HT-29 (cell line): ENCODE measurements around the gene MYMX. TPM values are rescaled to one million over a fixed set of nuclear protein-coding genes. Genes with fewer than 3 reads are reported as not detected.
"Not testable (repeated sequence)": the region's sequence is repeated elsewhere in the genome, so short reads cannot be mapped to it uniquely, and the experiment has no call there.

Source experiments
- DNase-seq: peaks from one replicate; pipeline ENCODE4 v3.0.0-alpha.2; 2015; ENCODE audit warnings: low spot score
- total RNA-seq: library from RNA; depleted of rRNA; stranded (reverse); fragments of >200 nt; shearing (Covaris generic); gene quantifications from 2 replicates; pipeline ENCODE4 v1.2.3, GENCODE V29; 2014

The MYMX gene
- total RNA-seq, 1 experiment from 2014 or later, result not detected

- DNase-seq, result no peak
Observed at GRCh38 chr6:44219815-44220784, 3.4 kb downstream of the MYMX start.

- DNase-seq, result no peak
Observed at GRCh38 chr6:44220913-44221290, 4.2 kb downstream of the MYMX start.

GRCh38 chr6:44221291-44221960 is 4.7 kb downstream of the MYMX start:
- DNase-seq, result peak; percentile 91

- no peak for DNase-seq
Observed at GRCh38 chr6:44221961-44222335, 5.2 kb downstream of the MYMX start.

- no peak for DNase-seq
Observed at GRCh38 chr6:44222486-44223318, 6.0 kb downstream of the MYMX start.

- DNase-seq, result peak; percentile 63
Observed at GRCh38 chr6:44223319-44224028, 6.7 kb downstream of the MYMX start, which contains the start of gene SLC29A1. Gene SLC29A1 (plus strand): TSS chr6:44223595. CDS start chr6:44227314, 3,719 bp downstream.

- DNase-seq, result peak; percentile 39
Observed at GRCh38 chr6:44224029-44224964, 7.6 kb downstream of the MYMX start.

DNA sequence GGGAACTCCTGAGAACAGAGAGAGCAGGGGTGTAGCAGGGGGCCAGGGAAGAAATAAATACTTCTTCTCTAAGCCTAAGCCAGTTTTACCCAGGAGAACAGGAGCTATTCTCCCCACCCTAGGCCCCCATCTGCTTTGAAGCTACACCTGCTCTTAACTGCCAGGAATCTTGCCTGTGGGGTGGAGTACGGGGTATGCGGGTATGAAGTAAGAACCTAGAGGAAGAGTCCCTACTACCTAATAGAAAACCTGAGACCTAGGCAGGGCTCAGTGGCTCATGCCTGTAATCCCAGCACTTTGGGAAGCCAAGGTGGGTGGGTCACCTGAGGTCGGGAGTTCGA is 8.2 kb downstream of the MYMX start:
- DNase-seq, result no peak

GRCh38 chr6:44225579-44226325 is 9.0 kb downstream of the MYMX start:
- no peak for DNase-seq

DNA sequence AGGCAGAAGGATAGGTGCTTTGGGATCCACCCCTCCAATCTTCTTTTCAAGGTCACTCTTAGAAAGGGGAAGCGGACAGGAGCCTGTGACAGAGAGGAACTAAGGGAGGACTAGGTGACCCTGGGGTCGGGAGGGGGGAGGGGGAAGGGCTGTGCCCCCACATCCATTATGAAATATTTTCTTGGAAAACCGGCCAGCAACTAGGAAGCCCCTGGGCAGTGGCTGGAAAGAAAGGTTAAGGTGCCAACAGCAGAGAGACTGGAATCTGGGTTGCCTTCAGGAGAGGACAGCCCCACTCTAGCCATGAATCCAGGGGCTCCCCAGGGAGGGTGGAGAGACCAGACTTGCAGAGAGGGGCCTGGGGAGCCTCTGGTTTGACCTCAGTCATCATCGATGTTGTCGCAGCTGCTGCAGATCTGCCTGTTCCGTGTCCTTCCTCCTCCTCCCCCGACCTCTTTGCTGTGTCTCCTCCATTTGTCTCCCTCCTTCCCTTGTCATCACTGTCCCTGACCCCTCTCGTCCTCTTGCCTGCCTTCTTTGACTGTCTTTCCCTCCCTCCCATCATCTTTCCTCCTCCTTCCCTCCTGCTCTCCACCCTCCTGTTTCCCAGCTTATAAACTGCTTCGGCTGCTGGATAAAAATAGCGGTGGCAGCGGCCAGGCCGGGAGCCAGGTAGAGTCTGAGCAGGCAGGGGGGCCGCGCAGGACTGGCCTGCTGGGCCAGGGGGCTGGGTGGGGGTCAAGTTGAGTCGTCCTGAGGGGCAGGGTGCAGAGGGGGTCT is 9.8 kb downstream of the MYMX start:
- DNase-seq, result no peak

GRCh38 chr6:44227148-44227793 is 10.5 kb downstream of the MYMX start:
- DNase-seq, result no peak

- DNase-seq, result no peak
Observed at GRCh38 chr6:44228031-44228430, 11.3 kb downstream of the MYMX start.

DNA sequence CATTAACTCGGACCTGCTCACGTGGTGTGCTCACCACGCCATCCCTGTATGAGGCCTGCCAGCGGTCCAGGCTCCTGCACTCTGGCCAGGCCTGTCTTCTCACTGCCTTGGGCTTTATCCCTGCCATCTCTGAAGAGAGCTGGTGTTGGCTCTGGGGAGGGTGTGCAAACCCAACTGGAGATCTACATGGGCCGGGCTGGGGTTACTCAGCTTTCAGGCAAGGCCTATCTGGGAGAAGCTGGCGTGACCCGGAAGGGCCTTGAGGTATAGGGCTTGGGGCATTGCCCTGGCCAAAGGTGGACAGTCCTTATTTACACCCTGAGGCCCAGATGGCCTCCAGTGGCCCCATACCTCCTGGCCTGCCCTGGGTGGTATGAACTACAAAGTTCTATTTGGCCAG is 11.7 kb downstream of the MYMX start:
- DNase-seq, result no peak

DNA sequence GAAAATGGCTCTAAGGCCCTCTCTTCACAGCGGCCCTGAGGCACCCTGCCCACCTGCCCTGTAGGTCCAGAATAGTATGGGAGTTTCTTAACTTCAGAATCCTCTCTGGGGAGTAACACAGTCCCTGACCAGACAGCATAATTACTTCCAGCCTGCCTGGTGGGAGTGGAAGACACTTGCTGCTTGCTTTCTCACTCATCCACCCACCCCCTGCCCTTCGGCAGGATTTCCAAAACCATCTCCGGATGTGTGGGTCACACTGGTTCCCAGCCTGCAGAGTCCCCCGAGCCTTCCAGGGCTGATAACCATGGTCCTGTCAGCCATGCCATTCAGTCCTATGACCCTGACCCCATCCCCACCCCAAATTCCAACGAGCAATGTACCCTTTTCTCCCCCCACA is 12.1 kb downstream of the MYMX start:
- DNase-seq, result no peak

DNA sequence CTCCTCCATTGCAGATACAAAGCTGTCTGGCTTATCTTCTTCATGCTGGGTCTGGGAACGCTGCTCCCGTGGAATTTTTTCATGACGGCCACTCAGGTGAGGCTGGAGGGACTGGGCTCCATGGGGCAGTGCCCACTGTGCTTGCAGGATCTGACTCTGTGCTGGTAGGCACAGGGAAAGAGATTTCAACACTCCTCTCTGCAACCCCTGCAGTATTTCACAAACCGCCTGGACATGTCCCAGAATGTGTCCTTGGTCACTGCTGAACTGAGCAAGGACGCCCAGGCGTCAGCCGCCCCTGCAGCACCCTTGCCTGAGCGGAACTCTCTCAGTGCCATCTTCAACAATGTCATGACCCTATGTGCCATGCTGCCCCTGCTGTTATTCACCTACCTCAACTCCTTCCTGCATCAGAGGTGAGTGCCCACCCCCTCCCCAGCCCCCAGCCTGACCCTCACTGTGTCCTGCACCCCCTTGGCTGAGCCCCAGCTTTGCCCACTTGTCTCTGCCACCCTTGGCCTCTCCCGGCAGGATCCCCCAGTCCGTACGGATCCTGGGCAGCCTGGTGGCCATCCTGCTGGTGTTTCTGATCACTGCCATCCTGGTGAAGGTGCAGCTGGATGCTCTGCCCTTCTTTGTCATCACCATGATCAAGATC is 12.8 kb downstream of the MYMX start:
- no peak for DNase-seq

DNA sequence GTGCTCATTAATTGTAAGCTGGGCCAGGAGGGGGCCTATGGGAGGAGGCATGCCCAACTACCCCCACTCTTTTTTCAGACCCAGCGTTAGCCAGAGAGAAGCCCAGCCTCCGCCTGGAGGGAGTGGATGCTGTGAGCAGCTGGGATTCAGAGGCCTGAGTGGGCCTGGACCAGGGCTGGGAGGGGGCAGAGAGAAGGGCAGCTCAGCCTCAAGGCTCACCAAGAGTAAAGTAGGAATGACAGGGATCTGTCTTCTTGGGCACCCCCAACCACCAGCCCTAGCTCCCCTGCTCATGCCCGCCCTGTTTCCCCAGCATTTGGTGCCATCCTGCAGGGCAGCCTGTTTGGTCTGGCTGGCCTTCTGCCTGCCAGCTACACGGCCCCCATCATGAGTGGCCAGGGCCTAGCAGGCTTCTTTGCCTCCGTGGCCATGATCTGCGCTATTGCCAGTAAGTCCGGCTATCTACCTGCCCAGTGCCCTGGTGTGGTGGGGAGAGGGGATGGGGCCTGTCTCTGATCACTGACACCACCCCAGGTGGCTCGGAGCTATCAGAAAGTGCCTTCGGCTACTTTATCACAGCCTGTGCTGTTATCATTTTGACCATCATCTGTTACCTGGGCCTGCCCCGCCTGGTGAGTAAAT is 13.4 kb downstream of the MYMX start:
- no peak for DNase-seq

- not testable (repeated sequence) for DNase-seq
Observed at GRCh38 chr6:44231426-44231825, 14.7 kb downstream of the MYMX start.
